Measurements from ENCODE around the gene UNC13D.
"Not testable (repeated sequence)": the region's sequence is repeated elsewhere in the genome, so short reads cannot be mapped to it uniquely, and the experiment has no call there.

The UNC13D gene

GRCh38 chr17:75819116-75819515 is 25.1 kb downstream of the UNC13D start:
- no peak for DNase-seq

- DNase-seq, result no peak
Observed at GRCh38 chr17:75818326-75818885, 25.8 kb downstream of the UNC13D start.

GRCh38 chr17:75817571-75817970 is 26.6 kb downstream of the UNC13D start:
- no peak for DNase-seq

GRCh38 chr17:75816693-75817092 is 27.5 kb downstream of the UNC13D start:
- no peak for DNase-seq

- DNase-seq, result no peak
Observed at GRCh38 chr17:75815399-75815798, 28.8 kb downstream of the UNC13D start.

GRCh38 chr17:75814900-75815373 is 29.3 kb downstream of the UNC13D start:
- no peak for DNase-seq

GRCh38 chr17:75814021-75814395 is 30.2 kb downstream of the UNC13D start:
- no peak for DNase-seq

- no peak for DNase-seq
Observed at GRCh38 chr17:75813081-75814020, 30.9 kb downstream of the UNC13D start.

- DNase-seq, result no peak
Observed at GRCh38 chr17:75812096-75813013, 31.8 kb downstream of the UNC13D start.

GRCh38 chr17:75811174-75811573 is 33.0 kb downstream of the UNC13D start:
- DNase-seq, result no peak

- not testable (repeated sequence) for DNase-seq
Observed at GRCh38 chr17:75810756-75811155, 33.4 kb downstream of the UNC13D start.

GRCh38 chr17:75810216-75810615 is 34.0 kb downstream of the UNC13D start:
- no peak for DNase-seq

- no peak for DNase-seq
Observed at GRCh38 chr17:75809631-75810111, 34.5 kb downstream of the UNC13D start.

- no peak for DNase-seq
Observed at GRCh38 chr17:75808905-75809621, 35.1 kb downstream of the UNC13D start.

- DNase-seq, result no peak
Observed at GRCh38 chr17:75808549-75808904, 35.7 kb downstream of the UNC13D start.

GRCh38 chr17:75807861-75808260 is 36.3 kb downstream of the UNC13D start:
- no peak for DNase-seq

- no peak for DNase-seq
Observed at GRCh38 chr17:75806822-75807500, 37.2 kb downstream of the UNC13D start.

- DNase-seq, result no peak
Observed at GRCh38 chr17:75803883-75804282, 40.3 kb downstream of the UNC13D start.

GRCh38 chr17:75799402-75799801 is 44.8 kb downstream of the UNC13D start:
- DNase-seq, result no peak

GRCh38 chr17:75795820-75796607 is 48.2 kb downstream of the UNC13D start:
- no peak for DNase-seq

- no peak for DNase-seq
Observed at GRCh38 chr17:75793460-75793859, 50.7 kb downstream of the UNC13D start.

Data from right hindlimb (tissue), 1 donor.